HG02610 (cell line): Measurements from ENCODE around the gene TMTC2.
"Not testable (repeated sequence)": the region's sequence is repeated elsewhere in the genome, so short reads cannot be mapped to it uniquely, and the experiment has no call there.

Experiments used
- ATAC-seq: cut with Tn5 transposase; IDR thresholded peaks from one replicate; pipeline ENCODE4 v1.9.1; 2021; ENCODE audit warnings: mild to moderate bottlenecking, moderate library complexity; ENCODE audit not compliant: unreplicated experiment

The TMTC2 gene

DNA sequence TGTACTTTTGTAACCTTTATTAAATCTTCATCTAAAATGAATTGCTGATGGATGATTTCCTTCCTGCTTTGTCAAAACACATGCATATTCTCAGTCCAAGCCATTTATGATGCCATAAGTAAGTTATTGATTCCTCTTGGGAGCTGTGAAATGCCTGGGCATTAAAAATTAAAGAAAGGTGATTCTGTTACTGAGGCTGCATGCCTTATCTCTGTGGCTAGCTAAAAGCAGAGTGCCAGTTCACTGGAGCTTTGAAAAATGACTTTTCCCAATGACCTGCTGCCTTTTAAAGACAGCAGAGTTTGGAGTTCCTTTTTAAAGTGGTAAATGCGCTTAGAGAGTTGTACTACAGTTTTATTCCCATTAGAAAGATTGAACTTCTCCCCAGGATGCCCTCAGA is 152.1 kb downstream of the TMTC2 start:
- no peak for ATAC-seq

DNA sequence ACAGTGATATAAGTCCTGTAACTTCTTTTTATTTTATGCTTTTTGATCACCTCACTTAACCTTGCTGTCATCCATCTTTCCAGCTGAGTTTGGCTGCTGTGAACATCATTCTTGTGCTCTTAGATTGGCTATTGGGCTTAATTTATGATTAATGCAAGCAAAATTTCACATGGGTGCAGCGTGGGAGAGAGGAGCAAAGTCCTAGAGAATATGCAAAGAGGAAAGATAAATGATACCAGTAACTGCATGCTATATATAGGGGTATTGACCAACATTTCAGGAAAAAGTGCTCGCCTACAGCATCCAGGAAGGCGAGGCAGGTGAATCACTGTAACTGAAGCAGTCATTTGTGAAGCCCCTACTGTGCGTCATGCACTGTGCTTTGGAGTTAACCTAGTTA is 153.1 kb downstream of the TMTC2 start:
- ATAC-seq = no peak

DNA sequence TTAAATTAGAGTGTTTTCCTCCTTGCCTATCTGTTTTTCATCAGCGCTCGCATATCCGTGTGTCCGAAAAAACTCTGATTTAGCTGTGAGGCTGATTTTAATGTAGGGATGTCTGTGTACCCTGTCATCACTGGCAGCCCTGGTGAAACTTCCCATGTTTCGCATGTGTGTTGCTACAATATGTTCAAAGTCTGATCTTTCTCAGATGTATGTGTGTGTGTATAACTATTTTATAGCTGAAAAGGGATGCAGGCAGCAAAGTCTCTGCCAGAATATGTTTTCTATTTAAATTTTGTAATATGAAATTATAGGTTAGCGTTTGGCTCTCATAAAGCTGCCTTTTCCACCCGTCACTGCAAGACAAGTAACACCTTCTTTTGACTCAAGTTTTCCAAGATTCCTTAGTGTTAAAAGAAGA is 154.8 kb downstream of the TMTC2 start:
- no peak for ATAC-seq

DNA sequence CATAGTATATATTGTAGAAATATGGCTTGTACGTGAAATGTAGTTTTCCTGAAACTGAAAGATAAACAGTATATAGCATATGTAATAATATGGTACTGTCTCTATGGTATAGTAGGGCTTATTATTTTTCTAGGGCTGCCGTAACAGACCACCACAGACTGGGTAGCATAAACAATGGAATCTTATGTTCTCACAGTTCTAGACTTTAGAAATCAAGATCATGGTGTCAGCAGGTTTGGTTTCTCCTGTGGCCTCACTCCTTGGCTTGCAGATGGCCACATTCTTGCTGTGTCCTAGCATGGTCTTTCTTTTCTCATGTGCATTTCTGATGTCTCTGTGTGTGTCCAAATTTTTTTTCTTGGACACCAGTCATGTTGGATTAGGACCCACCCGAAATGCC is 155.8 kb downstream of the TMTC2 start:
- ATAC-seq = no peak

DNA sequence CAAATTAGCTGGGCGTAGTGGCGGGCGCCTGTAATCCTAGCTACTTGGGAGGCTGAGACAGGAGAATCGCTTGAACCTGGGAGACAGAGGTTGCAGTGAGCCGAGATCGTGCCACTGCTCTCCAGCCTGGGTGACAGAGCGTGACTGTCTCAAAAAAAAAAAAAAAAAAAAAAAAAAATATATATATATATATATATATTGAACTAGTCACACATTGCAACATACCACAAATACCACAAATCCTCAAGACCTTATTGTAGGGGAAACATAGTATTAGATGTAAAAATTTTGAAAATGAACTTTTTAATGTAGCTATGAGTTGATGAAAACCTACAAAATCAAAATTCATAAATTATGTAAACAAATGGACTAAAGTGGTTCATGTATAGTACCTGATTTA is 158.4 kb downstream of the TMTC2 start:
- not testable (repeated sequence) for ATAC-seq

DNA sequence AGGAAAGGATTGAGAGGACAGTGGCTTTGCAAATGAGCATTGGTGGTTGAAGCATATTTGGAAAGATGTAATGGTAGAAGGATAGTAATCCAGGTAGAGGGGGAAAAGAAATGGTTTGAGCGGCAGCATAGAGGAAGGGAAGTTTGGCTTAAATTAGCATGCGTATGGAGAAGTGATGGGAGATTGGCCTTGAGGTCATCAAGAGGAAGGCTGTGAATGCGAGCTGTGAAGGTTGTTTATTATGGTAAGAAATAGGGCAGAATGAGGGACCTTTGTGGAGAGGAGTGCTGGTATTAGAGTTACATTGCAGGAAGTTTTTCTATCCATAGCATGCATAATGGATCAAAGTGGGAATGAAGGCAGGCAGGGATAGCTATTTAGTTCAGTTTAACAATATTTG is 162.1 kb downstream of the TMTC2 start:
- no peak for ATAC-seq

DNA sequence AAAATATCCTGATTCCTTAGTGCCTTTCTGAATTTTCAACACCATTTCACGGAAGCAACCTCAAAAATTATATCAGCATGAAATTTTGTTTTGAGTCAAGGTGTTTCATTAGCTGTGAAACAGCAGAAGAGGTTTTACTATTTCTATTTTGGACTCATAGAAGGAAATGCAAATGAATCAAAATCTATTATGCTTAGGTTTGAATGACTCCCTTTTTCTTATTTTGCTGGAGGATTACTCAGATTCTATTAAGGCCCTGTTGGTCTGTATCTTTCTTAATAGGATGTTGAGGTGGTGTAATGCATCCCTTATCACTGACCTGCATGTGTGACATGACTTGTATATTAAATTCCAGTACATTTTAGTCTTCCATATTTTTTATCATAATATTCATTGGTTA is 165.8 kb downstream of the TMTC2 start:
- ATAC-seq = no peak

DNA sequence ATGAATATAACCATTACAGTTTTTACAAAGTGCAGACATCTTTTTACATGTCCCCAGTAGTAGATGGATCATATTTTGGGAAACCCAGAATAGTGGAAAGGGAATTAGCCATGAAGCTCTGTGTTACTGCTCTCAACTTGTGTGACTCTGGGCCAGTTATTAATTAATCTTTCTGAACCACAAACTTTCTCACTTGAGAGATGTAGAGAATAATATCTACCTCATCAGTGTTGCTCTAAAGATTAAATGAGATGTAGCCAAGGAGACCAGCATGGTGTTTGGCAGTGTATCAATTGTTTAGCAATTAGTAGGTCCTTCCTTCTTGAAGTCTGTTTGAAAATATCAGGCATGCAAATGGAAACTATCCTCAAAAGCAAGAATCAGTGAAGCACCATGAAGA is 169.2 kb downstream of the TMTC2 start:
- no peak for ATAC-seq

DNA sequence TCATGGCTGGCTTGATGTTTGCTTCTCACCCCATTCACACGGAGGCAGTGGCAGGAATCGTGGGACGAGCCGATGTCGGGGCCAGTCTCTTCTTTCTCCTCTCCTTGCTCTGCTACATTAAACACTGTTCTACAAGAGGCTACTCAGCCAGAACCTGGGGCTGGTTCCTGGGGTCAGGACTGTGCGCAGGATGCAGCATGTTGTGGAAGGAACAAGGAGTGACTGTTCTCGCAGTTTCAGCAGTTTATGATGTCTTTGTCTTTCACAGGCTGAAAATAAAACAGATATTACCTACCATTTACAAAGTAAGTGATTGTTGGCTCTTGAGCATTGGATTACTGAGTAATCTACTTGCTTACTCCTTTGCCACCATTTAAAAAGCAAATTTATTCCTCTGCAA is 170.6 kb downstream of the TMTC2 start:
- no peak for ATAC-seq

DNA sequence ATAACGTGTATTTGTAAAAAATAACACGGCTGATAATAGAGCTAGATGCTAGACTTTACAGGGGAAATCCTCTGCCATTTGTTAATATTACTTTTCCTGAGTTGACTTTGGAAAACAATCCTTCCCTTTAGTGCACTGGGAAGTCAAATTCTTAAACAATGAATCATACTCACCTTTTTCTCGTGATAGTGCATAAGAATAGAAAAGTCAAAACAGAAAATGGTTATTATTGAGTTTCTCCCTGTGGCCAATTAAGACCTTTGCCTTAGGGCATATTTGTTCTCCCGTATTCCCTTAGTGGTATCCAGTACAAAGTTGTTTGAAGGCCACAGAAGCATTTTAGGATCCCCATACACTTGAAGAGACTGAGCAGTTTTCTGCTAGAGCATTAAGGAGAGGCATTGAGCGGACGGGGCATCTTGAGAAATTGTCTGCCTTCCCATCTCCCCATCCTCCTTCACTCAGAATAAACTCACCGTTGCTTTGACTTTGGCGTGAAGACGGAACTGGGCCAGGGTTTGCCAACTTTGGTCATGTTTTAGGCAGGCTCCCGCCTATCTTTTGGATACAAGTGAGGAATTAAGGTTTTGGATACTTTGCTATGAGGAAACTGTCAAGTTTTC is 171.3 kb downstream of the TMTC2 start:
- no peak for ATAC-seq

DNA sequence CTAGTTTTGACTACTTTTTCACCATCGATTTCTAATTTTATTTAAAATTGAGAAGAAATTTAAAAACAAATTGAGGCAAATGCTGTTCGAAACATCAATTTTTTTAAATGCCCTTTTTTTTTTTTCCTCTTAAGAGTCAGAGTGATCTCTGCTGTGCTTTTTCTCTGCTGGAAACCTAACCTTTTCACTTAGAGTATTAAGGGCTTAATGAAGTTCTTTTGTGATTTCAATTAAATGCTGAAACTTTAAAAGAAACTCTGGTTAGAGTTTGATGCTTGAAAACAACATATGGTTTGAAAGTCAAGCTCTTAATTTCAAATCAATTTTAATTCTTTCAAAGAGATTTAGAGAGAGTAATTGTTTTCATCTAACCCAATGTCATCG is 171.8 kb downstream of the TMTC2 start:
- no peak for ATAC-seq

DNA sequence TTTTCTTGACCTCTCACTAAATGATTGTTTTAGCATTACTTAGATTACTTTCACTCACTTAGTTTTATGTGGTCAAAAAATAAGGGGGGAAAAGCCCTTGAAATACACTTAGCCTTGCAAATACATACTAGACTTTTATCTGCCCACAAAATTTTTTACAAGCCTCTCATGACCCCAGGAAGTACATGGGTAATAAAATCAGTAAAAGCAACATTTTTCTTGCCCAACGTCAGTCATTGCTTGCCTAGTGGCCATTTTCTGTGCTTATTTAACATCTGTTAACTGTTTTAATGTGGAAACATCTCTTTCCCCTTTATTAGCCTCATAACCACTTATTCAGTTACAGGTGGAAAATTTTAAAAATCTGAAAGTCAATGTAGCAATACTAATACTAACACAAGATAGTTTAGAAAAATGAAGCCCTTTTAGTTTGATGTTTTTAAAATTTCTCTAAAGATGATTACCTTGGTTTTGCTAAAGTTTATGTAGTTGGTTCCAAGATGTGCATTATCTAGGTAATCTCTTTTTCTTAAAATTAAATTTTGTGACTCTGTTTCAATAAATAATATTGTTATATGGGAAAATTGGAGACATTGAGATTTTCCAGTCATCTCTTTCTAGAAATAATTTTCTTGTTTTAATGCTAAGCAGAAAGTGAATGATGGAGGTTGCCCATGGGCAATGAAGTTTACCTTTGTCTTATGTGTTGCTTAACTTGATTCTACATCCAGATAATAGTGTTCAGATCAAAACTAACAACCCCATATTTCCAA is 175.5 kb downstream of the TMTC2 start:
- no peak for ATAC-seq

DNA sequence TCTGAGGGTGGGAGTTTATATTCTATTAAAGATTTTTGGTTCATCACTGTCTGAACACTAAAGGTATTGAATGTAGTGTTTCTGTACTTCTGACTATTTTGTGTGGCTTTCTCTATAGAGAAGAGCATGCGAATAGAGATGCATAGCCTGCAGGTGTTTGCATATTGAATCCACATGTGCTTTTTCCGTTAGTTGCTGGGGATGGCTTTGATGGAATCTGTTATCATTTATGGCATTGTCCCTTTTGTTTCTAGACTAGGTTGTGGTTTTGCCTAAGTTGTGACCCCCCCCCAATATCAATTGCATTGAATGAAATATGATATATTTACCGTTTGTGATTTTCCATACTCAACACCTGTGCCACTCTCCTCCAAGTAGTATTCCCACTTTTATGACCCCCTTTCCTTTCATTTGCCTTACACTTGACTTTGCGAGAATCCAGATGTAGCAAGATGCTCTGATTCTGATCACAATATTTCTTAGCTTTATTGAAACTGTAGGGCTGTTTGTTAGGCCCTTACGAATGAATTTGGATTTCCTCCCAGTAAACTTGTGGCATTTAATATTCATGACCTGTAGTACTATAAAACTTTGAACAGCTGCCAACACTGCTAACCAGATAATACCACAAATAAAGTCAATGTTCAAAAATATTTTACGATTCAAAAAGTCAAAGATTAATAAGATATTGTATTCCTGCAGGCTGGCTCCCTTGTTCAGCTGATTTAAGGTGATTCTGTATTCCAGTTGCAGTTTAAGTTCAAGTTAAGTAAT is 176.4 kb downstream of the TMTC2 start:
- no peak for ATAC-seq

DNA sequence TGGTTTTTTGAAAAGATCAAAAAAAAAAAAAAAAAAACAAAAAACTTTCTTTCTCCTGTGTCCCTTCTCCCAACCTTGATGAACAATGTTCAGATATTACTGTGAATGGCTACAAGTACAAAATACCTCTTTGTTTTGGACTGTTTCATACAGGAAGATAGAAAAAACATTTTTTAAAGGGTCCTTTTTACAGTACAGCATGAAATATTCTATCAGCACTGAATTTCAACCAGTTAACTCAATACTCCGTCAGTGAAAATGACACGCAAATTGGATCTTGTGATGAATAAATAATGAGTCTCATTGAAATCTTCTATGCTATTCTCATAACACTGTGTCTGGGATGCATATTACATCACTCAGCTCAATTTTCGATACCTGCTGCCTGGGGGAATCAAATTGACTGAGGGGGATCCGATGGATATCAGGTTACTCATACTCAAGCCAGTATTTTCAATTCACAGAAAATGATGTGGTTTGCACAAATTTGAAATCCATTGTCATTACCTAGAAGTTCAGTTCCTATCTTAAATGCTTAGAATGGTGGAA is 179.6 kb downstream of the TMTC2 start:
- no peak for ATAC-seq

DNA sequence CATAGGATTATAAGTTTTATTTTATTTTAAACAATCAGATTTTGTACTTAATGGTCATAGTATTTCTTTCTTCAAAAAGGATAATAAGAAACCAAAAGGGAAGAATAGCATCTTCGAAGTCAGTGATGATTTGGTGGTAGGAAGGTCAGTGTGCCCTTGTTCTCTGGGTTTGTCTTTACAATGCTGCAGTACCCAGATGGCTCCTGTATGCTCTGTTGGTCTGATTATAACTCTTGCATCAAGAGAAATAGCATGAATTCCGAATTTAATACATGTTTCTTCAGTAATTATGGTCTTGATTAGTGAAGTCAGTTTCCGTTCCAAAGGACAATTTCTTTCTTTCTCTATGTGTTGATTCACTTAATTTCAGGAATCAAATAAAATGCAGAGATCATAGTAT is 180.2 kb downstream of the TMTC2 start:
- ATAC-seq = no peak

DNA sequence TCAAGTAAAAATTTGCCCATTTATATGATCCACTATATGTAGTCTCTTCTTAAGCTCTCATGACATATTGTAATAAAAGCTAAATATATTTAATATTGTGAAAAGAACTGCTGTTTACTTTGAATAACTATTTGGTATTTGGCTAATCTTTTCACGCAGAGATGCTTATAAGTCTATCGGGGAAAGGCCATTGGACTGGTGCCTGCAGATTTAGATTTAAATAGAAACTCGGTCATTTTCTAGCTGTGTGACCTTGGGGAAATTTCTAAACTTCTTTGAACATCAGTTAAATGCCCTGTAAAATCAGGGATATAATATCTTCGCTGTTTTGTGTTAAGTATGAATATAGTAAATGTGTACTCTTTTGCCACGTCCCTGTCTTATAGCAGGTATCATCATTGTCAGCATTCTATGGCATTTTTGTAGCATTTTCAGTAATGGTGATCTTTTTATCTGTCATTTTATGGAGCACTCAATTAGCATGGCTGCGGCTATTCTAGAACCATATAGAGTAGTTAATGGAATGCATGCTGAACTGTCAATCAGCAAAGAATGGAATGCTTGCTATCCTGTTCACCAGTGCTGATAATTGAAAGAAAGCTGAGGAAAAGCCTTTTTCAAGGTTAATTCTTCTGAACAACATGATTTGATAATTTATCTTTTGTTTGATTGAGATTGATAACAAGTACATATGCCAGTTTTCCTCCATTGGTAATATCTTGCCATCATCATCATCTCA is 181.2 kb downstream of the TMTC2 start:
- ATAC-seq = no peak

DNA sequence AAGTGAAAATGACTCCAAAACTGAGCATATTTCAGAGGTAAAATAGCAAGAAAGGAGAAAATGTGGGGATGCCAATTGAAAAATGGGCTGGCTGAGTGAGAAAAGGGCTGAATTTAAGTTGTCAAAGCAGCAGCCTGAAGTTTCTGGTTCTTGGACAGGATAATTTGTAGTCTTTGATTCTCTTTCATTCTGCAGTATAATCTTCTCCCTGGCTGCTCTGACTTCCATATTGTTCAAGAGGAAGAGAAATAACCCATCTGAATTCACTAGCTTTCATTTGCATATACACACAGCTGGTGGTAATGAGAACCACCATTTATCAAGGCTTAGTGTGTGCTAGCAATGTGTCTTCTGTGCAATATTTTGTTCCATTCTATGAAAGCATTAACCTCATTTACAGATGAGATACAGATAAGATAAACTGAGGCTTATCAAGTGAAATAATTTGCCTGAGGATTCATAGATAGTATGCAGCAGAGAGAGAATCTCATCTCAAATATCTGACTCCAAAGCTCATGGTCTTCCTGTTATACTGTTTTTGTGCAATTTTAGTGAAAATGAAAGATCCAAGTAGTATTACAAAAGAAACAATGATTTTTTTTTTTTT is 184.2 kb downstream of the TMTC2 start:
- no peak for ATAC-seq

DNA sequence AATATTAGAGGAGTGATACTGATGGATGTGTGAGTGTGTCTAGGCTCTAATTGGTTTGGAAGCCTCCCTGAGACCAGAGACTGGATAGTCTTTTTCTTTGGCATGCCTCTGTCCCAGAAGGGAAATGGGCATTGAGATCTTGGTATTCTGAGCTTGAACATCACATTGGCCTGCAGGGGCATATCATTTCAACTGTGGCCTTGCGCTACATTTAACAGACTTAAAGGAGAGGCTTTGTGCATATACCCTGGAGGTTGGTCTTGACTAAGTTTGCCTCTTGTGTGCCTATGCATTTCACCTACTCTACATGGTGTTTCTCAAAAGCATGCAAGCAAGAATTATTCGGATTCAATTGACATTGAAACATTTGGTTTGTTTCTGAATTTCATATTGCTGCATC is 185.4 kb downstream of the TMTC2 start:
- ATAC-seq = no peak

DNA sequence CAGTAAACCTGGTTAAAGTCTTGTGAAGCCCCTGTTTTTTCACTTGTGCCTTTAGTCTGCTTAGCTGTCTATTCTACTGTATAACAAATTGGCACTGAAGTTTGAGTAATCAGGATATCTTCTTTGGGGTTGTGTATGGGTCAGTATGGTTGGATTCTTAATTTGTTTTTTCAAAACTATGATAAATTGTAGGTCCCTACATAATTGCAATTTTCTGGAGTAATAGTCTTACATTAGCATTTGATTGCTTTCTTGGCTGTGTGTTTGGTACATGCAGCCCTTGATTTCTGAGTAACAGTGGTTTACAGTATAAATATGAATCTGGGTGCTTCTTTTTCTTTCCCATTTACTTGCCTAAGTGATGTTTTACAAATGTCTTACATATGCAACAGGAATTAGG is 186.6 kb downstream of the TMTC2 start:
- no peak for ATAC-seq

DNA sequence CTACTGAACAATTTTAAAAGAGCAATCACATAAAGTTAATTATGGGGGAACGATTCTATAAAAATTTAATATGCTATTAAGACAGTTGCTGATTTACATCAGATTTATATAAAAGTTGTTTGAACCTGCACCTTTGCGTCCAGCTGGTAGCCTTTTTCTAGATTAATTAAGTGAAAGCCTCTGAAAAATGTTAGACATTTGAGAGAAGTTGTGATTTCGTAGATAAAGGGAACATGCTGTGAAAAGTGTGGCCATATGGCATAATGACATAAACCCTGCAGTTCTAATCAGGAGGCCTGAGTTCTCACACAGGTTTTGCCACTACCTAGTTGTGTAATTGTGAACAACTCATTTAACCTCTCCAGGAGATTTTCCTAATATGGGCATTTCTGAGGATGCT is 187.2 kb downstream of the TMTC2 start:
- ATAC-seq = no peak

DNA sequence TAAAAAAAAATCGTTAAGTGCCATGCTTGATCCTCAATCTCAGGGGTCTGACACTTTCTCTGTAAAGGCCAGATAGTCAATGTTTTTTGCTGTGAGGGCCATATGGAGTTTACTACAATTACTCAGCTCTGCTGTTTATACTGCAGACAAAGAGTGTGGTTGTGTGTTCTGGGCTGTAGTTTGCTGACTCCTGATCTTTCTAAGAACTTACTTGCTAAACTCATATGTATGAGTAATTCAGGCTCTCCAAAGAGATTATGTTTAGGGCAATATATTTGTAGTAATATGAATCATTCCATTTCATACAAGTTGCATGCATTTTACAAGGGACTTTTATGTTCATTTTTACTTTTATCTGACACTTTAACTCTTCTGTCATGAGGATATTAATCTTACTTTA is 188.2 kb downstream of the TMTC2 start:
- no peak for ATAC-seq
